GM18858 (cell line): ENCODE measurements around the gene PRR19.

Source experiments
- ATAC-seq: cut with Tn5 transposase; IDR thresholded peaks from one replicate; pipeline ENCODE4 v1.9.1; 2021; ENCODE audit not compliant: unreplicated experiment

Gene PRR19

DNA sequence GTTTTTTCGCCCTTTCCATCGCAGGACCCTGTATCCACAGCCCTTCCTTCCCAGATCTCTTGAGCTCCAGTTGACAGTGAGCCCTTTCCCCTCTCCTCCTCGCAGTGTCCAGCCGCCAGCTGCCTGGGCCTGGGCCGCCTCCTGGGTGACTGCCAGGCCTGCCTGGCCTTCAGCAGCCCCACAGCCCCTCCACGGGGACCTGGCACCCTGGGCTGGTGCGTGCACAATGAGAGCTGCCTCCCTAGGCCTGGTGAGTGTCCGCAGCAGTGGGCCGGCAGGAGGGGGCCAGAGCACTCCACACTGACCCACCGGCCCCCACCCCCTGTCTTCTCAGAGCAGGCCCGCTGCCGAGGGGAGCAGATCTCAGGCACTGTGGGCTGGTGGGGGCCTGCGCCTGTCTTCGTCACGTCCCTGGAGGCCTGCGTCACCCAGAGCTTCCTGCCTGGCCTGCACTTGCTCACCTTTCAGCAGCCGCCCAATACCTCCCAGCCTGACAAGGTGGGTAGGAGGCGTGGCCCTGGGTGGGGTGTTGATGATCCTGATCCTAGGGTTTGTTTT is 42.5 kb downstream of the PRR19 start:
- no peak for ATAC-seq

DNA sequence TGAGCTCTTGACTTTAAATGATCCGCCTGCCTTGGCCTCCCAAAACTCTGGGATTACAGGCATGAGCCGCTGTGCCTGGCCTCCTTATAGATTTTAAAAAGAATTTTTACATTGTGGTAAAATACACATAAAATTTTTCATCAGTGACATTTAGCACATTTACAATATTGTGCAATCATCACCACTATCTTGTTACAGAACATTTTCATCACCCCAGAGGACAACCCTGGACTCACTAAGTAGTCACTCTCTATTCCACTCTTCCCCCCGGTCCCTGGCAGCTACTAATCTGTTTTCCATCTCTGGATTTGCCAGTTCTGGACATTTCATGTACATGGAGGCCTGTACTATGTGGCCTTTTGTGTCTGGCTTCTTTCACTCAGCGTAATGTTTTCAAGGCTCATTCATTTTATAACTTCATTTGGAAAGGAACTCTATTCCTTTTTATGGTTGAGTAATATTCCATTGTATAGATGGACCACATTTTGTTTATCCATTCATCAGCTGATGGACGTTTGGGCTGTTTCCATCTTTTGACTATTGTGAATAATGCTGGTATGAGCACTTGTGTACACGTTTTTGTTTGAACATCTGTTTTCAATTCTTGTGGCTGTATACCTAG is 43.4 kb downstream of the PRR19 start:
- ATAC-seq = no peak

DNA sequence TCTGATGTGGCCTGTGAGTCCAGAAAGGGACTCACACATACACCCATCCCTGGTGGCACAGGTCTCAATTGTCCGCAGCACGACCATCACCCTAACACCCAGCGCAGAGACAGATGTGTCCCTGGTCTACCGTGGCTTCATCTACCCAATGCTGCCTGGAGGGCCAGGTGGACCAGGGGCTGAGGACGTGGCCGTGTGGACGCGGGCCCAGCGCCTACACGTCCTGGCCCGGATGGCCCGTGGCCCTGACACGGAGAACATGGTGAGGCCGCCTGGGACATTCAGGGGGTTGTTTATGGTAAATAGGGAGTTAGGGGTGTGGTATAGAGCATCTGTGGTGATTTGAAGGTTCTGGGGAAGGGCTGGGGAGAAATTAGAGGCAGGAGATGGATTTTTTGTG is 46.3 kb downstream of the PRR19 start:
- ATAC-seq = no peak

DNA sequence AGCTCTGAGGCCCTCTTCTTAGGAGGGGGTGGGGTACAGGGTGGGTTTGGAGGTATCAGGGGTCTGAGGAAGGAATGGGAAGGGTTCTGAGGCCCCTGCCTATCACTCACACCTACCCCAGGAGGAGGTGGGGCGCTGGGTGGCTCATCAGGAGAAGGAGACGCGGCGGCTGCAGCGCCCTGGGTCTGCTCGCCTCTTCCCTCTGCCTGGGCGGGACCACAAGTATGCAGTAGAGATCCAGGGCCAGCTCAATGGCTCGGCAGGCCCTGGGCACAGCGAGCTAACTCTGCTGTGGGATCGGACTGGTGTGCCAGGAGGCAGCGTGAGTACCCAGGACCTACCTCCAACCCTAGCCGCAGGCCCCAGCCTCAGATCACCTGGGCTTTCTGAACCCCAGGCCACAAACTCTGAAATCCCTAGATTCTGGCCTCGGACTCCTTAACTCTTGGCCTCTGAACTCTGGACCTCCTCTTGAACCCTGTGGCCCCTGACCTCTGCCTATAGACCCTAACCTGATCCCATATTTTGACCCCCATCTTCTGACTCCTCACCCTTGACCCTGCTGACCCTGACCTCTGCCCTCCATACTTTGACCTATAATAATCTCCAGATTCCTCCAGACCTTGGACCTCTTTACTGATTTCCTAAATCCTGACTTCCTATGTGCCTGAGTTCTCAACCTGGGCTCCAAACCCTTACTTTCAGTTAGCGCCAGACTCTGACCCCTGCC is 47.6 kb downstream of the PRR19 start:
- ATAC-seq = no peak

DNA sequence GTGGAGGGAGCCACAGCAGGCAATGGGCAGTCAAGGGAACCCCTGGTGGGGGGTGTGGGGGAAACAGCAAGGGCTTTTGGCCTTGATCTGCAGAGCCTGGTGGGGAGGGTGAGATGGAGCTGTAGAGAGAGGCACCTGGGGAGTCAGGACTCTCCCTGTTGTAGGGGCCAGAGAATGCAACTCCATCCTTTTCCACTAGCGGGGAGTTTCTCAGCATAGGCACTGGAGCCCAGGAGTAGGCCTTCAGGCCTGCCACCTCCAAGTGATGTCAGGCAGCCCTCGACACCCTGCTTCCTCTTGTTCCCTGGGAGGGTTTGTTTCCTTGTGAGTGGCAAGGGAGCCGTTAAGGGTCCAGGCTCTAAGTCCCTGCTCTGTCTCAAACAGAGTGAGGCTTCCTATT is 48.5 kb downstream of the PRR19 start:
- no peak for ATAC-seq

DNA sequence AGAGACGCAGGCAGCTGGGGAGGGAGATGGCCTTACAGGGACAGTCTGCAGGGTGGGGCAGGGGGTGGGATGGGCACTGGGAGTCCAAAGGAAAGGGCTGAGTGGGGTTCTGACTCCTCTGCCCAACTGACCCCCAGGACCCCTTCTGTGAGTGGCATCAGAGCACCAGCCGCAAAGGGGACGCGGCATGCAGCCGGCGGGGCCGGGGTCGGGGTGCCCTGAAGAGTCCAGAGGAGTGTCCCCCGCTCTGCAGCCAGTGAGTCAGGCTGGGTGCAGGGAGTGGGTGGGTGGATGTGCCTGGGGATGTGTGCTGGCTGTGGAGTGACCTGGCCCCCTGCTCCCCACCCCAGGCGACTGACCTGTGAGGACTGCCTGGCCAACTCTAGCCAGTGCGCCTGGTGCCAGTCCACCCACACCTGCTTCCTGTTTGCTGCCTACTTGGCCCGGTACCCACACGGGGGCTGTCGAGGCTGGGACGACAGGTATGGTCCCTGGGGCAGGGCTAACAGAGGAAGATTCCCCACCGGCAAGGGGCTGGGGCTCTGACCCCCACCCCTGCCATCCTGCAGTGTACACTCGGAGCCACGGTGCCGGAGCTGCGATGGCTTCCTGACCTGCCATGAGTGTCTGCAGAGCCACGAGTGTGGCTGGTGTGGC is 49.3 kb downstream of the PRR19 start:
- ATAC-seq = no peak

DNA sequence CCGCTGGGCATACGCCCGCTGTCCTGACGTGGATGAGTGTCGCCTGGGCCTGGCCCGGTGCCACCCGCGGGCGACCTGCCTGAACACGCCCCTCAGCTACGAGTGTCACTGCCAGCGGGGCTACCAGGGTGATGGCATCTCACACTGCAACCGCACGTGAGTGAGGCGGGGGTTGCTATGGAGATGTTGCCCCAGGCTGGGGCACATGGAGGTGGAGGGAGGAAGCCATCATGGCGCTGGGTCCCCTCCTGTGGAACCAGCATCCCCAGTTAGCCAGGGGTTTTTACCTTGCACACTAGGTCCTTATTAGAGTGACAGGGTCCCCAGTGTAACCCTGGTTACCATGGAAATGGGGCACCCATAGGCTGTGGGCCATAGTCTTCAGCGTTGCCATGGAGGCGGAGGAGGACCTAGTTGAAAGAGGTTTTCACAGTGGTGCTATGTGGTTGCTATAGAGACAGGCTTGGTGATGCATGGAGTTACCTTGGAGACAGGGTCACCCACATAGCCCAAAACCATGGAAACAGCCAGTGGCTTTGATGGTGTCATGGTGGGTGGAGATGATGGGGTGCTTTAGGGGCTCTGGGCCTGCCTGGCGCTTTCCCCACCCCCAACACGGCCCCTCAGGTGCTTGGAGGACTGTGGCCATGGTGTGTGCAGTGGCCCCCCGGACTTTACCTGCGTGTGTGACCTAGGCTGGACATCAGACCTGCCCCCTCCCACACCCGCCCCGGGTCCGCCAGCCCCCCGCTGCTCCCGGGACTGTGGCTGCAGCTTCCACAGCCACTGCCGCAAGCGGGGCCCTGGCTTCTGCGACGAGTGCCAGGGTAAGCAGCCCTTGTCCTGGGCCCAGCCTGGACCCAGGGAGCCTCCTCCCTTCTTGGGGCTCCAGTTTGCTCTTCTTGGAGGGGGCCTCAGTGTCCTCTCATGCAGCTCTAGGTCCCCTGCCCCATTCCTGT is 50.6 kb downstream of the PRR19 start:
- ATAC-seq = no peak

DNA sequence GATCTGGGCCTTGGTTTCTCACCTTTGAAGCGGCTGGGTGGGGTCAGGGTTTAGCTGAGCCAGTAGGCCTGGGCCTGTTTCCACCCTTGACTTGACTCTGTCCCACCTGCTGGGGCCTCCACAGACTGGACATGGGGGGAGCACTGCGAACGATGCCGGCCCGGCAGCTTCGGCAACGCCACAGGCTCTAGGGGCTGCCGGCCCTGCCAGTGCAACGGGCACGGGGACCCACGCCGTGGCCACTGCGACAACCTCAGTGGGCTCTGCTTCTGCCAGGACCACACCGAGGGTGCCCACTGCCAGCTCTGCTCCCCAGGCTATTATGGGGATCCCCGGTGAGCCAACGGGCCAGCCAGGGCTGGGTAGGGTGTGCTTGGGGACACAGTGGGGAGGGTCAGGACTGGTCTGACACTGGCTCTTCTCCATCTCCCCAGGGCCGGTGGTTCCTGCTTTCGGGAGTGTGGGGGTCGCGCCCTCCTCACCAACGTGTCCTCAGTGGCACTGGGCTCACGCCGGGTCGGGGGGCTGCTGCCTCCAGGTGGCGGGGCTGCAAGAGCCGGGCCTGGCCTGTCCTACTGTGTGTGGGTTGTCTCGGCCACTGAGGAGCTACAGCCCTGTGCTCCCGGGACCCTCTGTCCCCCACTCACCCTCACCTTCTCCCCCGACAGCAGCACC is 51.5 kb downstream of the PRR19 start:
- no peak for ATAC-seq

DNA sequence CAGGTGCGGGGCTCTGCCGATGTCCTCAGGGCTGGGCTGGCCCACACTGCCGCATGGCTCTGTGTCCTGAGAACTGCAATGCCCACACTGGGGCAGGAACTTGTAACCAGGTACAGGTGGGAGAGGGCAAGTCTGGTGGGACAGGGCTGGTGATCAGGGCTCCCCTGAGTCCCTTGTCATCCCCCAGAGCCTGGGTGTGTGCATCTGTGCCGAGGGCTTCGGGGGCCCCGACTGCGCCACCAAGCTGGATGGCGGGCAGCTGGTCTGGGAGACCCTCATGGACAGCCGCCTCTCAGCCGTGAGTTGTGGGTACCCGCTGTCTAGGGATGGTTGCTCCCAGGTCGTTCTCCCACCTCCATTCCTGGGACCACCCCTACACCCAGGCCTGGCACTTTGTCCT is 54.0 kb downstream of the PRR19 start:
- no peak for ATAC-seq

DNA sequence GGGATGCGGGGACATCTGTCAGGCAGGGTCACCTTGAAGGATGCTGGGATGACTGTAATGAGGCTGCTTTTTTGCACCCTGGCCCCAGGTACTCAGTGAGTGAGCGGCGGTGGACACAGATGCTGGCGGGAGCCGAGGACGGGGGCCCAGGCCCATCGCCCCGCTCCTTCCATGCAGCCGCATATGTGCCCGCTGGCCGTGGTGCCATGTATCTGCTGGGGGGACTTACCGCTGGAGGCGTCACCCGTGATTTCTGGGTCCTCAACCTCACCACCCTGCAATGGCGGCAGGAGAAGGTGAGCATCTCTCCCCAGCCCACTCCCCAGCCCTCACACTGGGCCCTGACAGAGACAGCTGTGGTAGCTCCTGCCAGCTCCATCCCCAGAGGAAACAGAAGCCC is 54.8 kb downstream of the PRR19 start:
- no peak for ATAC-seq

DNA sequence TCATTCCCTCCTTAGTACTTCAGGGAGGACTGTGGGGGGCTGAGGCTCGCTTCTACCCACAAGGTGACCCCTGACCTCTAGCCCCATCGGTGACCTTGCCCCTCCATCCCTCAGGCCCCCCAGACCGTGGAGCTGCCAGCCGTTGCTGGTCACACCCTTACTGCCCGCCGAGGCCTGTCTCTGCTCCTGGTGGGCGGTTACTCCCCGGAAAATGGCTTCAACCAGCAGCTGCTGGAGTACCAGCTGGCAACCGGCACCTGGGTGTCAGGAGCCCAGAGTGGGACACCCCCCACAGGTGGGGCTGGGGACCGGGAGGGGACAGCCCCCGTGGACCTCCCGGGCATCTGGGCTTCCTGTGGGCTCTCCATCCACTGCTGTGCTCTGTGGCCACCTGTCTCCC is 55.4 kb downstream of the PRR19 start:
- ATAC-seq = no peak
